ENCODE results near the gene OR2A5. TPM values are rescaled to one million over a fixed set of nuclear protein-coding genes. Genes with fewer than 3 reads are reported as not detected.

The OR2A5 gene
- total and polyA plus RNA-seq, 2 of the 4 experiments (the other 2 are of a cell fraction): not detected

DNA sequence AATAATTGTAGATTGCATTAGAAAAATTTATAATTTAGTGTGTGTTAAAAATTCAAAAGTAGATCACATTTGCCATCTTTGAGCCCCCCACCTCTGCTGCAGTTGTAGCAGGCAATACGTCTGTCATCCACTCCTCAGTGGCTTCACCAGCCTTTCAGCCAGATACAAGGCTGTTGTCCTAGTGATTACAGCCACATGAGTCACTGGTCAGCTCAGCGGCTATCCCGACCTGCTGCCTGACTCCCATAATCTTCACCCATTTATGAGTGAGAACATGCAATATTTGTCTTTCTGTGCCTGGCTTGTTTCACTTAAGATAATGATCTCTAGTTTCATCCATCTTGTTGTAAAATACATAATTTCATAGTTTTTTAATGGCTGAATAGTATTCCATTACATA is 9.2 kb downstream of the OR2A5 start:
- Histone ChIP-seq H3K9me3 (ENCODE audit: control insufficient read depth, insufficient read depth, low read length) (no peaks in the 10 kb centered on the region), H2BK5ac (ENCODE audit: low read depth, low read length, poor library complexity, severe bottlenecking) (no peak overlapping the region), H3K4me1 (ENCODE audit: control insufficient read depth, insufficient read depth, low read length) (no peaks in the 10 kb centered on the region), H3K14ac (replicated peaks; ENCODE audit: low read depth, low read length) (no peak overlapping the region), H2BK120ac (ENCODE audit: low read depth, low read length) (no peak overlapping the region), H3K9ac (ENCODE audit: low read depth, low read length) (no peak overlapping the region), H4K8ac (ENCODE audit: low read depth in 2 of 2, low read length in 2 of 2) (no peak overlapping the region), H3K18ac (ENCODE audit: low read depth, low read length) (no peak overlapping the region), H2BK15ac (ENCODE audit: low read depth, low read length) (no peak overlapping the region), H4K20me1 (ENCODE audit: insufficient read depth, low read length) (no peaks in the 10 kb centered on the region), H3K56ac (ENCODE audit: extremely low read depth, insufficient read depth, low read length) (no peak overlapping the region), H3K79me1 (ENCODE audit: low read depth in 1 of 2, low read length in 2 of 2) (no peaks in the 10 kb centered on the region), H3K27me3 (ENCODE audit: control insufficient read depth, insufficient read depth, low read length) (no peaks in the 10 kb centered on the region), H3K27ac (ENCODE audit: insufficient read depth, low read length) (no peak overlapping the region), H3K4me3 (ENCODE audit: insufficient read depth, low read depth, low read length) (no peak overlapping the region), H2AK9ac (replicated peaks; ENCODE audit: low read depth, low read length, poor library complexity) (no peak overlapping the region), H2BK20ac (ENCODE audit: low read depth, low read length) (no peak overlapping the region), H3K23ac (ENCODE audit: low read depth, low read length) (no peak overlapping the region), H2AK5ac (ENCODE audit: low read depth, low read length) (no peak overlapping the region), H2AFZ (replicated peaks; ENCODE audit: low read length, poor library complexity) (no peak overlapping the region), H3K4ac (ENCODE audit: low read depth, low read length) (no peak overlapping the region), H3K4me2 (ENCODE audit: low read depth, low read length) (no peak overlapping the region), H4K91ac (ENCODE audit: insufficient read depth, low read depth, low read length) (no peak overlapping the region), H4K5ac (ENCODE audit: low read depth, low read length) (no peak overlapping the region), H3K36me3 (ENCODE audit: control insufficient read depth, insufficient read depth, low read length) (no peaks in the 10 kb centered on the region), H3K9me1 (ENCODE audit: insufficient read depth, low read length) (no peaks in the 10 kb centered on the region)
- in situ Hi-C loops (cut with MboI; ENCODE audit: low sequenced_read_pairs): no loop called here
- CTCF ChIA-PET: no interaction called here
- BruUV-seq (replicated peaks): no TSS peak
- dilution Hi-C loops (cut with HindIII; ENCODE audit: low sequenced_read_pairs, unreplicated experiment): no loop called here
- peak; percentile 24; the same call in 1 of the 2 replicates for ATAC-seq (ENCODE audit: low read depth)
- WGBS, 2 experiments (ENCODE audit: extremely low coverage in 2 of 2, insufficient read length in 1 of 2): 57% methylated on average over 1 of the region's 3 CpGs; no CpG with 5 or more reads in 1 of the 2 experiments
- POLR2A ChIA-PET (ENCODE audit: unreplicated experiment): no interaction called here
- no peak for TF ChIP-seq RAD21 (IDR thresholded peaks at IDR 0.05; ENCODE audit: low read length)
- no peak for TF ChIP-seq NFE2L2 (IDR thresholded peaks at IDR 0.05; ENCODE audit: low read depth, low read length)
- no peak for TF ChIP-seq RCOR1 (IDR thresholded peaks at IDR 0.05; ENCODE audit: insufficient replicate concordance, low read length)
- TF ChIP-seq POLR2A (IDR thresholded peaks at IDR 0.05; ENCODE audit: low read depth, low read length): no peak
- no peak for TF ChIP-seq MXI1 (IDR thresholded peaks at IDR 0.05; ENCODE audit: borderline replicate concordance, low read depth, low read length)
- TF ChIP-seq, protein P1, sequence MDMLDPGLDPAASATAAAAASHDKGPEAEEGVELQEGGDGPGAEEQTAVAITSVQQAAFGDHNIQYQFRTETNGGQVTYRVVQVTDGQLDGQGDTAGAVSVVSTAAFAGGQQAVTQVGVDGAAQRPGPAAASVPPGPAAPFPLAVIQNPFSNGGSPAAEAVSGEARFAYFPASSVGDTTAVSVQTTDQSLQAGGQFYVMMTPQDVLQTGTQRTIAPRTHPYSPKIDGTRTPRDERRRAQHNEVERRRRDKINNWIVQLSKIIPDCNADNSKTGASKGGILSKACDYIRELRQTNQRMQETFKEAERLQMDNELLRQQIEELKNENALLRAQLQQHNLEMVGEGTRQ (IDR thresholded peaks at IDR 0.05; ENCODE audit: low read depth, low read length): no peak
- no peak for TF ChIP-seq CEBPB (IDR thresholded peaks at IDR 0.05; ENCODE audit: low read depth, low read length)
- TF ChIP-seq MAFK (IDR thresholded peaks at IDR 0.05; ENCODE audit: low read depth, low read length): no peak
- no peak for TF ChIP-seq MAZ (IDR thresholded peaks at IDR 0.05; ENCODE audit: borderline replicate concordance, low read depth, low read length)
- intact Hi-C loops (cut with micrococcal nuclease): loop anchor here (5.0 kb wide), 1 partner anchor 34 kb away; no protein-coding TSS in a partner anchor
- no peak for DNase-seq

Data from IMR-90 (cell line).